K562 (cell line): Measurements from ENCODE around the gene SLC7A1.

Experiments used
- CTCF ChIP-seq, 3 experiments: IDR thresholded peaks in 2 of 3; conservative IDR thresholded peaks in 1 of 3; 2 replicates each; pipeline ENCODE4 v1.5.1; 2011 to 2012; ENCODE audit warnings: low read length in 3 of 3, mild to moderate bottlenecking in 3 of 3, control low read depth in 2 of 3, improper control_type of control experiment in 1 of 3, inconsistent platforms in 1 of 3, low read depth in 1 of 3, mixed read lengths in 1 of 3, moderate library complexity in 1 of 3; ENCODE audit not compliant: insufficient read depth in 2 of 3
- ETS1 ChIP-seq: conservative IDR thresholded peaks from 2 replicates; pipeline ENCODE4 v1.6.1; 2011; ENCODE audit warnings: low read depth, mild to moderate bottlenecking, low read length; ENCODE audit not compliant: control insufficient read depth
- HMG20B ChIP-seq: fragments of 250-450 bp; sonication (Bioruptor Pico); IDR thresholded peaks from 2 replicates; pipeline ENCODE4 v1.5.0; 2021; ENCODE audit warnings: mild to moderate bottlenecking
- MLLT1 ChIP-seq, 2 experiments: fragments of 450-650 bp; IDR thresholded peaks; 2 replicates each; pipeline ENCODE4 v1.6.1; 2016
- MXI1 ChIP-seq: IDR thresholded peaks from 2 replicates; pipeline ENCODE4 v1.6.1; 2011; ENCODE audit warnings: low read depth, mild to moderate bottlenecking, improper control_type of control experiment, low read length
- NR2C2 ChIP-seq, 2 experiments: fragments of 200-800 bp in 1 of 2; sonication (Bioruptor generic) in 1 of 2; sonication (generic) in 1 of 2; formaldehyde crosslinking in 1 of 2; IDR thresholded peaks; 2 replicates each; pipeline versions ENCODE4 v1.6.1 to v1.8.0; 2016 to 2022; ENCODE audit warnings: mild to moderate bottlenecking in 1 of 2, missing compliant biosample characterization in 1 of 2, missing genetic modification characterization in 1 of 2, missing genetic modification reagents in 1 of 2
- POLR2A ChIP-seq: fragments of 450-650 bp; conservative IDR thresholded peaks from 2 replicates; pipeline ENCODE4 v1.6.1; 2016
- SETDB1 ChIP-seq: IDR thresholded peaks from one replicate; pipeline ENCODE4 v1.6.1; 2012; ENCODE audit warnings: low read length, control low read depth, inconsistent platforms
- ZBED1 ChIP-seq: IDR thresholded peaks from 2 replicates; pipeline ENCODE4 v1.6.1; 2014
- ZNF668 ChIP-seq: fragments of 250-450 bp; sonication (Bioruptor Pico); IDR thresholded peaks from 2 replicates; pipeline ENCODE4 v1.8.0; 2022; ENCODE audit warnings: mild to moderate bottlenecking, inconsistent platforms
- ZZZ3 ChIP-seq: fragments of 450-650 bp; IDR thresholded peaks from 2 replicates; pipeline ENCODE4 v1.6.1; 2016; ENCODE audit warnings: antibody characterized with exemption, mild to moderate bottlenecking, moderate library complexity

GRCh38 chr13:29521336-29521735 lies 74.2 kb downstream of the SLC7A1 start:
- no peak for TF ChIP-seq MLLT1 (IDR thresholded peaks at IDR 0.05)
- TF ChIP-seq ZBED1: no peak
- no peak for TF ChIP-seq SETDB1
- no peak for TF ChIP-seq NR2C2 (CRISPR knock-in tag; IDR thresholded peaks at IDR 0.05)
- no peak for TF ChIP-seq NR2C2 (tag; IDR thresholded peaks at IDR 0.05)
- TF ChIP-seq ZNF668 (CRISPR knock-in tag): no peak
- TF ChIP-seq ETS1: no peak
- no peak for TF ChIP-seq POLR2A
- TF ChIP-seq MXI1: no peak
- TF ChIP-seq ZZZ3: no peak
- TF ChIP-seq CTCF (IDR thresholded peaks at IDR 0.05 in 2 of 3, conservative IDR thresholded peaks at IDR 0.05 in 1 of 3; ENCODE audit: insufficient read depth in 2 of 3, low read depth in 1 of 3, low read length in 3 of 3): no peak
- TF ChIP-seq HMG20B (CRISPR knock-in tag): no peak
